Type B pancreatic cell (in vitro differentiated cells): Measurements from ENCODE around the gene SPATA7. TPM values are rescaled to one million over a fixed set of nuclear protein-coding genes. Genes with fewer than 3 reads are reported as not detected.

ENCODE experiments used
- DNase-seq: peaks from one replicate; pipeline ENCODE4 v3.0.0; 2021; ENCODE audit warnings: mixed read lengths; ENCODE audit not compliant: unreplicated experiment; ENCODE audit errors: extremely low spot score
- H3K27ac Mint-ChIP-seq: 2 replicates; pipeline ENCODE4 v1.8.0; 2021; ENCODE audit warnings: mild to moderate bottlenecking, mixed read lengths
- H3K27me3 Mint-ChIP-seq: 2 replicates; pipeline ENCODE4 v1.8.0; 2021; ENCODE audit warnings: mixed read lengths
- H3K36me3 Mint-ChIP-seq: 2 replicates; pipeline ENCODE4 v1.8.0; 2021; ENCODE audit warnings: mixed read lengths
- H3K4me1 Mint-ChIP-seq: one replicate; pipeline ENCODE4 v1.8.0; 2021; ENCODE audit warnings: mixed read lengths; ENCODE audit not compliant: unreplicated experiment
- H3K4me3 Mint-ChIP-seq: 2 replicates; pipeline ENCODE4 v1.8.0; 2021; ENCODE audit warnings: mild to moderate bottlenecking, mixed read lengths
- H3K9me3 Mint-ChIP-seq: 2 replicates; pipeline ENCODE4 v1.8.0; 2021; ENCODE audit warnings: mixed read lengths
- total RNA-seq: library from RNA; stranded (reverse); gene quantifications from 2 replicates; pipeline ENCODE4 v1.2.1, GENCODE V29; 2021; ENCODE audit warnings: low replicate concordance
- TF ChIP-seq, protein P1 (sequence below): fragments of 200-600 bp; sonication (generic); conservative IDR thresholded peaks from 2 replicates; pipeline ENCODE4 v1.5.0; 2021; ENCODE audit warnings: antibody characterized with exemption, mild to moderate bottlenecking

The SPATA7 gene
- total RNA-seq, 1 donor from 2014 or later, result 16.2 TPM

GRCh38 chr14:88481794-88482193, 96.3 kb downstream of the SPATA7 start:
- TF ChIP-seq, protein P1, sequence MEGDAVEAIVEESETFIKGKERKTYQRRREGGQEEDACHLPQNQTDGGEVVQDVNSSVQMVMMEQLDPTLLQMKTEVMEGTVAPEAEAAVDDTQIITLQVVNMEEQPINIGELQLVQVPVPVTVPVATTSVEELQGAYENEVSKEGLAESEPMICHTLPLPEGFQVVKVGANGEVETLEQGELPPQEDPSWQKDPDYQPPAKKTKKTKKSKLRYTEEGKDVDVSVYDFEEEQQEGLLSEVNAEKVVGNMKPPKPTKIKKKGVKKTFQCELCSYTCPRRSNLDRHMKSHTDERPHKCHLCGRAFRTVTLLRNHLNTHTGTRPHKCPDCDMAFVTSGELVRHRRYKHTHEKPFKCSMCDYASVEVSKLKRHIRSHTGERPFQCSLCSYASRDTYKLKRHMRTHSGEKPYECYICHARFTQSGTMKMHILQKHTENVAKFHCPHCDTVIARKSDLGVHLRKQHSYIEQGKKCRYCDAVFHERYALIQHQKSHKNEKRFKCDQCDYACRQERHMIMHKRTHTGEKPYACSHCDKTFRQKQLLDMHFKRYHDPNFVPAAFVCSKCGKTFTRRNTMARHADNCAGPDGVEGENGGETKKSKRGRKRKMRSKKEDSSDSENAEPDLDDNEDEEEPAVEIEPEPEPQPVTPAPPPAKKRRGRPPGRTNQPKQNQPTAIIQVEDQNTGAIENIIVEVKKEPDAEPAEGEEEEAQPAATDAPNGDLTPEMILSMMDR, result no peak
- no peaks in the 10 kb centered on the region for H3K9me3 Mint-ChIP-seq
- H3K27ac Mint-ChIP-seq, result peak overlapping the region; percentile 46
- DNase-seq, result no peak
- H3K4me1 Mint-ChIP-seq, result no peaks in the 10 kb centered on the region
- H3K4me3 Mint-ChIP-seq, result no peak overlapping the region
- peaks cover 35% of the 10 kb centered on the region for H3K36me3 Mint-ChIP-seq
- H3K27me3 Mint-ChIP-seq, result no peaks in the 10 kb centered on the region

DNA sequence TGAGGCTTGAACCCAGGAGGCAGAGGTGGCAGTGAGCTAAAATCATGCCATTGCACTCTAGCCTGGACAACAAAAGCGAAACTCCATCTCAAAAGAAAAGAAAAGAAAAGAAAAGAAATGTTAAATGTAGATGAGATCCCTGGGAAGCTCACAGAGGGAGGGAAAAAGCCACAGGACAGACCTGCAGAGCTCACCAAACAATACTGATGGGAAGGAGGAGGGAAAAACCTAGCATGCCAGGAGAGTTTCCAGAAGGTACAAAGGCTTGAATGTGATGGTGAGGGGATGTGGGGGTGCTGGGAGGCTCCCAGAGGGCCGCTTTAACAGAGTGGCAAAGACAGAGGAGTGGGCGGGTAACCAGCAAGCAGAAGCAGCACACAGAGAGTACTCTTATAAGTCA, 97.1 kb downstream of the SPATA7 start:
- H3K27ac Mint-ChIP-seq, result no peak overlapping the region
- TF ChIP-seq, protein P1, result no peak
- H3K27me3 Mint-ChIP-seq, result no peaks in the 10 kb centered on the region
- H3K4me1 Mint-ChIP-seq, result no peaks in the 10 kb centered on the region
- H3K36me3 Mint-ChIP-seq, result peaks cover 33% of the 10 kb centered on the region
- no peak overlapping the region for H3K4me3 Mint-ChIP-seq
- no peak for DNase-seq
- no peaks in the 10 kb centered on the region for H3K9me3 Mint-ChIP-seq

Other genes with a start within 250 kb of the SPATA7 start
- 0.12 and 1.4 TPM in 2 replicates for gene KCNK10, start 62.4 kb upstream of the SPATA7 start, total RNA-seq
- gene PTPN21, start 169.3 kb downstream of the SPATA7 start, total RNA-seq, result 19.6 and 21.4 TPM in 2 replicates
- gene ZC3H14, start 177.4 kb downstream of the SPATA7 start, total RNA-seq, result 58.5 and 90.0 TPM in 2 replicates